ENCODE results near the gene LCN15. TPM values are rescaled to one million over a fixed set of nuclear protein-coding genes. Genes with fewer than 3 reads are reported as not detected.

LCN15 gene
- total RNA-seq, 1 donor from 2014 or later: not detected

- peaks cover 5% of the 10 kb centered on the region for H3K36me3 Mint-ChIP-seq (ENCODE audit: low read depth, unreplicated experiment)
- H3K4me3 Mint-ChIP-seq (ENCODE audit: unreplicated experiment): peak overlapping the region; percentile 14
- no peak overlapping the region for H3K9ac ChIP-seq (ENCODE audit: low read length)
- peaks cover 29% of the 10 kb centered on the region for H3K27me3 ChIP-seq (ENCODE audit: insufficient read depth, low read length)
- peaks cover 5% of the 10 kb centered on the region for H3K4me1 Mint-ChIP-seq (ENCODE audit: low read depth, unreplicated experiment)
- H3K4me1 ChIP-seq (ENCODE audit: insufficient read depth, low read length): no peaks in the 10 kb centered on the region
- H3K79me2 ChIP-seq (ENCODE audit: insufficient read depth, low read length): no peaks in the 10 kb centered on the region
- no peaks in the 10 kb centered on the region for H3K36me3 ChIP-seq (ENCODE audit: insufficient read depth, low read length)
- no peak overlapping the region for H3K27ac Mint-ChIP-seq (ENCODE audit: unreplicated experiment)
- no peak overlapping the region for H3K4me2 ChIP-seq (ENCODE audit: low read length)
- no peak for TF ChIP-seq CTCF (IDR thresholded peaks at IDR 0.05; ENCODE audit: insufficient read depth, low read depth, low read length)
- no peak for TF ChIP-seq EZH2 (IDR thresholded peaks at IDR 0.05; ENCODE audit: insufficient read depth, low read length)
- H3K4me3 ChIP-seq (ENCODE audit: insufficient read depth, low read depth, low read length): no peak overlapping the region
- no peaks in the 10 kb centered on the region for H4K20me1 ChIP-seq (ENCODE audit: insufficient read depth, low read length)
- H3K9me3 Mint-ChIP-seq (ENCODE audit: unreplicated experiment): peaks cover 15% of the 10 kb centered on the region
- H2AFZ ChIP-seq (ENCODE audit: low read depth, low read length): no peak overlapping the region
- DNase-seq (ENCODE audit: low read depth) (no peak), FAIRE-seq (no peak)
- no peak overlapping the region for H3K27ac ChIP-seq (ENCODE audit: low read depth, low read length)
- H3K9me3 ChIP-seq (ENCODE audit: insufficient read depth, low read depth, low read length): peaks cover 4% of the 10 kb centered on the region
- peaks cover 37% of the 10 kb centered on the region for H3K27me3 Mint-ChIP-seq (ENCODE audit: low read depth, unreplicated experiment)
Measured at GRCh38 chr9:136776947-136777346, 12.6 kb upstream of the LCN15 start.

GRCh38 chr9:136775191-136775590 lies 10.9 kb upstream of the LCN15 start:
- no peak overlapping the region for H3K27ac Mint-ChIP-seq (ENCODE audit: unreplicated experiment)
- H2AFZ ChIP-seq (ENCODE audit: low read depth, low read length): no peak overlapping the region
- H3K9me3 ChIP-seq (ENCODE audit: insufficient read depth, low read depth, low read length): peaks cover 4% of the 10 kb centered on the region
- peaks cover 15% of the 10 kb centered on the region for H3K9me3 Mint-ChIP-seq (ENCODE audit: unreplicated experiment)
- no peak overlapping the region for H3K9ac ChIP-seq (ENCODE audit: low read length)
- no peaks in the 10 kb centered on the region for H3K79me2 ChIP-seq (ENCODE audit: insufficient read depth, low read length)
- H4K20me1 ChIP-seq (ENCODE audit: insufficient read depth, low read length): no peaks in the 10 kb centered on the region
- peaks cover 5% of the 10 kb centered on the region for H3K36me3 Mint-ChIP-seq (ENCODE audit: low read depth, unreplicated experiment)
- no peak for DNase-seq (ENCODE audit: low read depth)
- no peak overlapping the region for H3K4me2 ChIP-seq (ENCODE audit: low read length)
- no peak for TF ChIP-seq EZH2 (IDR thresholded peaks at IDR 0.05; ENCODE audit: insufficient read depth, low read length)
- no peak for TF ChIP-seq CTCF (IDR thresholded peaks at IDR 0.05; ENCODE audit: insufficient read depth, low read depth, low read length)
- no peaks in the 10 kb centered on the region for H3K4me1 Mint-ChIP-seq (ENCODE audit: low read depth, unreplicated experiment)
- H3K27me3 ChIP-seq (ENCODE audit: insufficient read depth, low read length): peaks cover 26% of the 10 kb centered on the region
- no peak overlapping the region for H3K4me3 ChIP-seq (ENCODE audit: insufficient read depth, low read depth, low read length)
- no peaks in the 10 kb centered on the region for H3K36me3 ChIP-seq (ENCODE audit: insufficient read depth, low read length)
- no peaks in the 10 kb centered on the region for H3K4me1 ChIP-seq (ENCODE audit: insufficient read depth, low read length)
- H3K4me3 Mint-ChIP-seq (ENCODE audit: unreplicated experiment): no peak overlapping the region
- no peak overlapping the region for H3K27ac ChIP-seq (ENCODE audit: low read depth, low read length)
- FAIRE-seq: no peak
- H3K27me3 Mint-ChIP-seq (ENCODE audit: low read depth, unreplicated experiment): peaks cover 29% of the 10 kb centered on the region

- peaks cover 27% of the 10 kb centered on the region for H3K27me3 Mint-ChIP-seq (ENCODE audit: low read depth, unreplicated experiment)
- DNase-seq (ENCODE audit: low read depth) (no peak), FAIRE-seq (no peak)
- Histone ChIP-seq H3K27ac (ENCODE audit: low read depth, low read length) (no peak overlapping the region), H4K20me1 (ENCODE audit: insufficient read depth, low read length) (no peaks in the 10 kb centered on the region), H3K27me3 (ENCODE audit: insufficient read depth, low read length) (peaks cover 22% of the 10 kb centered on the region), H3K79me2 (ENCODE audit: insufficient read depth, low read length) (no peaks in the 10 kb centered on the region), H3K36me3 (ENCODE audit: insufficient read depth, low read length) (no peaks in the 10 kb centered on the region), H3K9me3 (ENCODE audit: insufficient read depth, low read depth, low read length) (peaks cover 4% of the 10 kb centered on the region), H3K4me2 (ENCODE audit: low read length) (no peak overlapping the region), H3K9ac (ENCODE audit: low read length) (no peak overlapping the region), H2AFZ (ENCODE audit: low read depth, low read length) (no peak overlapping the region), H3K4me3 (ENCODE audit: insufficient read depth, low read depth, low read length) (no peak overlapping the region), H3K4me1 (ENCODE audit: insufficient read depth, low read length) (no peaks in the 10 kb centered on the region)
- no peak for TF ChIP-seq EZH2 (IDR thresholded peaks at IDR 0.05; ENCODE audit: insufficient read depth, low read length)
- TF ChIP-seq CTCF (IDR thresholded peaks at IDR 0.05; ENCODE audit: insufficient read depth, low read depth, low read length): no peak
- no peak overlapping the region for H3K4me3 Mint-ChIP-seq (ENCODE audit: unreplicated experiment)
- H3K4me1 Mint-ChIP-seq (ENCODE audit: low read depth, unreplicated experiment): no peaks in the 10 kb centered on the region
- H3K9me3 Mint-ChIP-seq (ENCODE audit: unreplicated experiment): peaks cover 15% of the 10 kb centered on the region
- H3K36me3 Mint-ChIP-seq (ENCODE audit: low read depth, unreplicated experiment): peaks cover 5% of the 10 kb centered on the region
- no peak overlapping the region for H3K27ac Mint-ChIP-seq (ENCODE audit: unreplicated experiment)
Measured at GRCh38 chr9:136774416-136775045, 10.2 kb upstream of the LCN15 start.

Data from astrocyte (in vitro differentiated cells and primary cell).